Liver (tissue), 9 donors: Measurements from ENCODE around the gene CEP97. TPM values are rescaled to one million over a fixed set of nuclear protein-coding genes. Genes with fewer than 3 reads are reported as not detected.

Experiments used
- DNase-seq: peaks from one replicate; pipeline ENCODE4 v3.0.0-alpha.2; 2017; ENCODE audit warnings: low spot score
- H3K27ac ChIP-seq, 2 donors: one replicate each; pipeline ENCODE4 v1.7.0; 2013; ENCODE audit warnings: inconsistent platforms in 2 of 2, low read length in 2 of 2, control low read depth in 1 of 2, low read depth in 1 of 2, mild to moderate bottlenecking in 1 of 2
- H3K27me3 ChIP-seq, 4 donors: one replicate each; pipeline versions ENCODE4 v1.6.1 to v1.7.0; 2013; ENCODE audit warnings: low read length in 3 of 4, inconsistent platforms in 1 of 4, mild to moderate bottlenecking in 1 of 4, moderate library complexity in 1 of 4; ENCODE audit not compliant: control insufficient read depth in 4 of 4, insufficient read depth in 4 of 4
- H3K36me3 ChIP-seq, 4 donors: one replicate each; pipeline versions ENCODE4 v1.6.1 to v1.7.0; 2013; ENCODE audit warnings: low read length in 3 of 4, mild to moderate bottlenecking in 3 of 4, low read depth in 1 of 4, moderate library complexity in 1 of 4; ENCODE audit not compliant: control insufficient read depth in 4 of 4, insufficient read depth in 3 of 4
- H3K4me1 ChIP-seq, 4 donors: one replicate each; pipeline versions ENCODE4 v1.6.1 to v1.7.0; 2013; ENCODE audit warnings: low read length in 3 of 4, mild to moderate bottlenecking in 3 of 4, moderate library complexity in 1 of 4; ENCODE audit not compliant: control insufficient read depth in 4 of 4, insufficient read depth in 4 of 4
- H3K4me3 ChIP-seq, 3 donors: one replicate each; pipeline versions ENCODE4 v1.6.1 to v1.7.0; 2013; ENCODE audit warnings: low read length in 3 of 3, control low read depth in 1 of 3, low read depth in 1 of 3, mild to moderate bottlenecking in 1 of 3
- H3K9ac ChIP-seq, 2 donors: one replicate each; pipeline ENCODE4 v1.7.0; 2013; ENCODE audit warnings: low read length in 2 of 2, mild to moderate bottlenecking in 2 of 2, moderate library complexity in 2 of 2, control low read depth in 1 of 2, low read depth in 1 of 2
- H3K9me3 ChIP-seq, 4 donors: one replicate each; pipeline versions ENCODE4 v1.6.1 to v1.7.0; 2013; ENCODE audit warnings: low read length in 3 of 4; ENCODE audit not compliant: control insufficient read depth in 4 of 4
- ATF3 ChIP-seq: IDR thresholded peaks from 2 replicates; pipeline ENCODE4 v1.6.1; 2016; ENCODE audit warnings: antibody characterized with exemption
- CTCF ChIP-seq: fragments of 150-350 bp; IDR thresholded peaks from 2 replicates; pipeline ENCODE4 v1.5.1; 2017; ENCODE audit warnings: improper control_type of control experiment, low read depth, low read length; ENCODE audit not compliant: missing input control
- FOXA1 ChIP-seq: IDR thresholded peaks from 2 replicates; pipeline ENCODE4 v1.6.1; 2016; ENCODE audit warnings: antibody characterized with exemption
- FOXA2 ChIP-seq: IDR thresholded peaks from 2 replicates; pipeline ENCODE4 v1.6.1; 2016; ENCODE audit warnings: antibody characterized with exemption
- GABPA ChIP-seq, 2 donors: IDR thresholded peaks in 1 of 2; conservative IDR thresholded peaks in 1 of 2; 2 replicates each; pipeline ENCODE4 v1.6.1; 2016; ENCODE audit warnings: antibody characterized with exemption in 2 of 2, mild to moderate bottlenecking in 1 of 2, moderate library complexity in 1 of 2
- HNF4A ChIP-seq, 2 donors: conservative IDR thresholded peaks; 2 replicates each; pipeline ENCODE4 v1.6.1; 2016; ENCODE audit warnings: antibody characterized with exemption in 2 of 2, mild to moderate bottlenecking in 2 of 2
- HNF4G ChIP-seq: IDR thresholded peaks from 2 replicates; pipeline ENCODE4 v1.6.1; 2016; ENCODE audit warnings: antibody characterized with exemption
- JUND ChIP-seq, 2 donors: IDR thresholded peaks; 2 replicates each; pipeline ENCODE4 v1.6.1; 2016; ENCODE audit warnings: antibody characterized with exemption in 2 of 2
- MAX ChIP-seq: IDR thresholded peaks from 2 replicates; pipeline ENCODE4 v1.6.1; 2016; ENCODE audit warnings: antibody characterized with exemption
- NR2F2 ChIP-seq: IDR thresholded peaks from 2 replicates; pipeline ENCODE4 v1.6.1; 2016; ENCODE audit warnings: antibody characterized with exemption
- RAD21 ChIP-seq, 2 donors: IDR thresholded peaks; 2 replicates each; pipeline ENCODE4 v1.6.1; 2016; ENCODE audit warnings: antibody characterized with exemption in 2 of 2, mild to moderate bottlenecking in 2 of 2
- REST ChIP-seq: IDR thresholded peaks from 2 replicates; pipeline ENCODE4 v1.6.1; 2016; ENCODE audit warnings: antibody characterized with exemption, mild to moderate bottlenecking
- RXRA ChIP-seq, 2 donors: IDR thresholded peaks; 2 replicates each; pipeline ENCODE4 v1.6.1; 2017 to 2018; ENCODE audit warnings: antibody characterized with exemption in 2 of 2, mild to moderate bottlenecking in 1 of 2
- SP1 ChIP-seq: IDR thresholded peaks from 2 replicates; pipeline ENCODE4 v1.6.1; 2018; ENCODE audit warnings: antibody characterized with exemption, mild to moderate bottlenecking
- TAF1 ChIP-seq: conservative IDR thresholded peaks from 2 replicates; pipeline ENCODE4 v1.6.1; 2016; ENCODE audit warnings: antibody characterized with exemption, mild to moderate bottlenecking
- YY1 ChIP-seq: IDR thresholded peaks from 2 replicates; pipeline ENCODE4 v1.6.1; 2016; ENCODE audit warnings: antibody characterized with exemption, mild to moderate bottlenecking
- ZBTB33 ChIP-seq: IDR thresholded peaks from 2 replicates; pipeline ENCODE4 v1.6.1; 2016; ENCODE audit warnings: antibody characterized with exemption
- WGBS: extraction: QIAGEN DNeasy Blood & Tissue Kit; methylation state at CpG from one replicate; pipeline ENCODE4 v1.1.7; 2013; 5-methylcytosine and 5-hydroxymethylcytosine counted together
- polyA plus RNA-seq, 2 donors: library from polyadenylated mRNA; stranded (reverse) in 1 of 2; unstranded in 1 of 2; fragments of 200-250 nt in 1 of 2; fragments of >200 nt in 1 of 2; fragmentation: Nextera tagmentation in 1 of 2; extraction: Ambion mirVana in 1 of 2; gene quantifications; one replicate each; pipeline versions ENCODE4 v1.2.1 to v1.2.3, GENCODE V29; 2013 to 2015
- total RNA-seq, 2 donors: library from RNA; depleted of rRNA; stranded (reverse); fragments of >200 nt; gene quantifications; one replicate each; pipeline ENCODE4 v1.2.3, GENCODE V29; 2014
- donor health status: healthy.
- donor health status: healthy.
- donor health status: healthy.
- donor health status: healthy.
- donor health status: healthy.

CEP97 gene
- total and polyA plus RNA-seq, 4 donors: 0.57 to 8.3 (median 2.1) TPM

- DNase-seq: peak; percentile 58
- H3K4me1 ChIP-seq: peaks cover 0 to 10% (median 6%) of the 10 kb centered on the region in 4 donors
- peak overlapping the region; percentile 62 to 97 for H3K9ac ChIP-seq
- peak overlapping the region; percentile 37 to 87 for H3K27ac ChIP-seq
- no peak for TF ChIP-seq TAF1
- no peak for TF ChIP-seq ZBTB33
- TF ChIP-seq JUND (IDR thresholded peaks at IDR 0.05): no peak
- no peak for TF ChIP-seq YY1
- TF ChIP-seq GABPA (IDR thresholded peaks at IDR 0.05 in 1 of 2, conservative IDR thresholded peaks at IDR 0.05 in 1 of 2): no peak
- no peak for TF ChIP-seq FOXA1
- no peak for TF ChIP-seq HNF4A (conservative IDR thresholded peaks at IDR 0.05)
- no peak for TF ChIP-seq RXRA (IDR thresholded peaks at IDR 0.05)
- TF ChIP-seq FOXA2: no peak
- TF ChIP-seq HNF4G: no peak
- no peak for TF ChIP-seq SP1
- no peak for TF ChIP-seq NR2F2
- no peak for TF ChIP-seq ATF3
- TF ChIP-seq REST: no peak
- TF ChIP-seq RAD21 (IDR thresholded peaks at IDR 0.05): no peak
- no peak for TF ChIP-seq CTCF
- no peak for TF ChIP-seq MAX
- H3K4me3 ChIP-seq: peak overlapping the region; percentile 91 to 100 (median 94)
- no peaks in the 10 kb centered on the region for H3K27me3 ChIP-seq
- no peaks in the 10 kb centered on the region for H3K9me3 ChIP-seq
- 2% methylated on average over 21 of the region's 21 CpGs for WGBS
- H3K36me3 ChIP-seq: no peaks in the 10 kb centered on the region
Measured at GRCh38 chr3:101725194-101725889, 928 bp downstream of the CEP97 start.
